Adrenal gland (tissue), 12 donors: ENCODE results near the gene AP1AR. TPM values are rescaled to one million over a fixed set of nuclear protein-coding genes. Genes with fewer than 3 reads are reported as not detected.
A peak's percentile ranks its signal among the peaks of the same experiment; 100 is the strongest.

ENCODE experiments used
- DNase-seq, 7 donors: peaks; one replicate each; pipeline ENCODE4 v3.0.0-alpha.2; 2019 to 2020
- H3K27ac ChIP-seq, 5 donors: fragments of 200-600 bp; sonication (generic) in 4 of 5; 1 replicate in 3 of 5; 2 replicates in 2 of 5; pipeline versions ENCODE4 v1.5.1 to v1.8.0; 2016 to 2020; ENCODE audit warnings: mild to moderate bottlenecking in 1 of 5
- H3K27me3 ChIP-seq: fragments of 200-600 bp; 2 replicates; pipeline ENCODE4 v1.8.0; 2021
- H3K36me3 ChIP-seq, 2 donors: fragments of 200-600 bp; replicated peaks in 1 of 2; 1 replicate in 1 of 2; 2 replicates in 1 of 2; pipeline versions ENCODE4 v1.5.1 to v1.8.0; 2018 to 2022
- H3K4me1 ChIP-seq, 2 donors: fragments of 200-600 bp; replicated peaks in 1 of 2; 1 replicate in 1 of 2; 2 replicates in 1 of 2; pipeline versions ENCODE4 v1.5.1 to v1.8.0; 2018 to 2021
- H3K4me3 ChIP-seq, 4 donors: fragments of 200-600 bp; sonication (generic) in 3 of 4; one replicate each; pipeline ENCODE4 v1.5.1; 2016 to 2018
- H3K9me3 ChIP-seq, 3 donors: fragments of 200-600 bp; sonication (generic) in 1 of 3; replicated peaks in 1 of 3; 1 replicate in 2 of 3; 2 replicates in 1 of 3; pipeline versions ENCODE4 v1.5.1 to v1.8.0; 2016 to 2021
- CTCF ChIP-seq, 6 experiments: fragments of 450-650 bp in 4 of 6; fragments of 200-600 bp in 2 of 6; sonication (generic) in 1 of 6; IDR thresholded peaks; 1 replicate in 5 of 6; 2 replicates in 1 of 6; pipeline versions ENCODE4 v1.5.1 to v1.8.0; 2016 to 2021; ENCODE audit warnings: antibody characterized with exemption in 6 of 6, mild to moderate bottlenecking in 2 of 6, moderate library complexity in 1 of 6
- POLR2A ChIP-seq, 2 donors: fragments of 450-650 bp; IDR thresholded peaks; one replicate each; pipeline ENCODE4 v1.6.1; 2017; ENCODE audit warnings: antibody characterized with exemption in 2 of 2, mild to moderate bottlenecking in 2 of 2, moderate library complexity in 1 of 2
- WGBS, 4 donors: extraction: QIAGEN DNeasy Blood & Tissue Kit in 2 of 4; methylation state at CpG; one replicate each; pipeline versions ENCODE4 v1.1.5 to v1.1.7; 2013 to 2017; 5-methylcytosine and 5-hydroxymethylcytosine counted together
- intact Hi-C, 2 donors: fragments of 100-400 bp; cut with DNase I; formaldehyde crosslinking; loops; one replicate each; pipeline versions ENCODE4 v1.14.1 to v1.15.0; 2022 to 2023
- polyA plus RNA-seq, 3 donors: library from polyadenylated mRNA; stranded (reverse); fragments of 200-250 nt in 2 of 3; fragments of 350-450 nt in 1 of 3; fragmentation: Illumina TruSeq in 1 of 3; extraction: RNeasy Lipid Tissue Mini Kit (QIAGEN cat#74804) in 1 of 3; gene quantifications; one replicate each; pipeline ENCODE4 v1.2.3, GENCODE V29; 2013 to 2014
- total RNA-seq, 9 donors: library from RNA; depleted of rRNA in 4 of 9; stranded (reverse); fragments of >200 nt in 4 of 9; fragments of 120-200 nt in 1 of 9; fragmentation: NEBNext Ultra II Directional in 1 of 9; extraction: Animal tissue kit (Norgen Biotek cat#: 25700) in 1 of 9; gene quantifications; one replicate each; pipeline versions ENCODE4 v1.1.0 to v1.2.4, GENCODE V29; 2013 to 2023
- donor health status: healthy with polysubstance abuse.
- donor health status: Bipolar disorder and iron deficiency.
- donor health status: DM: yes; HTN: yes; CAD: no.
- donor health status: DM: no; HTN: no; CAD: no.
- donor health status: DM: no; HTN: no; CAD: no.
- donor health status: DM: yes; HTN: yes; CAD: no.

AP1AR gene
- total and polyA plus RNA-seq, 12 donors = 7.3 to 30.1 (median 19.6) TPM

GRCh38 chr4:112312610-112313239 lies 81.1 kb downstream of the AP1AR start:
- no peaks in the 10 kb centered on the region for H3K9me3 ChIP-seq
- no peaks in the 10 kb centered on the region for H3K27me3 ChIP-seq
- peak overlapping the region in 1 of 5 donors; percentile 41 for H3K27ac ChIP-seq
- 81 to 91% (median 85%) methylated on average over 5 of the region's 5 CpGs for WGBS, 4 donors
- no peak for DNase-seq
- H3K4me1 ChIP-seq = no peaks in the 10 kb centered on the region
- H3K4me3 ChIP-seq = no peak overlapping the region
- intact Hi-C loops = no loop called here
- TF ChIP-seq CTCF (IDR thresholded peaks at IDR 0.05) = no peak
- no peak for TF ChIP-seq POLR2A (IDR thresholded peaks at IDR 0.05)
- H3K36me3 ChIP-seq = no peaks in the 10 kb centered on the region

GRCh38 chr4:112315446-112315845 lies 83.9 kb downstream of the AP1AR start:
- Histone ChIP-seq H3K27me3 (no peaks in the 10 kb centered on the region), H3K36me3 (no peaks in the 10 kb centered on the region), H3K4me3 (no peak overlapping the region), H3K27ac (no peak overlapping the region), H3K4me1 (no peaks in the 10 kb centered on the region), H3K9me3 (no peaks in the 10 kb centered on the region)
- WGBS, 4 donors = 76 to 87% (median 82%) methylated on average over 3 of the region's 3 CpGs
- intact Hi-C loops = no loop called here
- no peak for DNase-seq
- TF ChIP-seq CTCF (IDR thresholded peaks at IDR 0.05) = no peak

GRCh38 chr4:112316360-112316759 lies 84.8 kb downstream of the AP1AR start:
- H3K4me3 ChIP-seq = no peak overlapping the region
- peaks cover 0 to 2% of the 10 kb centered on the region in 2 donors for H3K4me1 ChIP-seq
- no peaks in the 10 kb centered on the region for H3K36me3 ChIP-seq
- peak overlapping the region in 1 of 5 donors; percentile 55 for H3K27ac ChIP-seq
- 72 to 83% (median 81%) methylated on average over 2 of the region's 2 CpGs for WGBS, 4 donors
- no peak for TF ChIP-seq POLR2A (IDR thresholded peaks at IDR 0.05)
- no peak for TF ChIP-seq CTCF (IDR thresholded peaks at IDR 0.05)
- no peaks in the 10 kb centered on the region for H3K27me3 ChIP-seq
- no peaks in the 10 kb centered on the region for H3K9me3 ChIP-seq
- DNase-seq = no peak
- intact Hi-C loops = no loop called here

GRCh38 chr4:112318239-112319142 lies 86.9 kb downstream of the AP1AR start:
- Histone ChIP-seq H3K4me3 (no peak overlapping the region), H3K27ac (no peak overlapping the region), H3K9me3 (no peaks in the 10 kb centered on the region), H3K36me3 (no peaks in the 10 kb centered on the region), H3K27me3 (no peaks in the 10 kb centered on the region), H3K4me1 (peaks cover 5 to 8% of the 10 kb centered on the region in 2 donors)
- intact Hi-C loops = no loop called here
- WGBS, 4 donors = 77 to 86% (median 83%) methylated on average over 5 of the region's 5 CpGs
- TF ChIP-seq CTCF (IDR thresholded peaks at IDR 0.05) (no peak), POLR2A (IDR thresholded peaks at IDR 0.05) (no peak)
- DNase-seq = no peak

Other genes starting within 250 kb of the AP1AR start
- gene FAM241A, start 86.3 kb upstream of the AP1AR start, total RNA-seq = 1 to 10 TPM in 8 of 9 donors, under 1 TPM in 1; 0.55 to 4.6 (median 2.3) TPM
- 1 to 10 TPM; 2.7 to 3.2 (median 2.9) TPM for gene FAM241A, start 86.3 kb upstream of the AP1AR start, polyA plus RNA-seq
- gene TIFA, start 54.1 kb downstream of the AP1AR start, total RNA-seq = 10 to 100 TPM in 4 of 9 donors, 1 to 10 TPM in 4, under 1 TPM in 1; 0.54 to 20.5 (median 9.2) TPM
- gene TIFA, start 54.1 kb downstream of the AP1AR start, polyA plus RNA-seq = 1 to 10 TPM; 2.2 to 6.7 (median 2.2) TPM
- gene ALPK1, start 65.6 kb downstream of the AP1AR start, total RNA-seq = 10 to 100 TPM in 8 of 9 donors, 1 to 10 TPM in 1; 6.0 to 50.4 (median 14.8) TPM
- gene ALPK1, start 65.6 kb downstream of the AP1AR start, polyA plus RNA-seq = 10 to 100 TPM in 2 of 3 donors, 1 to 10 TPM in 1; 6.8 to 13.8 (median 13.2) TPM